HG02798 (cell line): ENCODE measurements around the gene PDYN.

Experiments used
- ATAC-seq: cut with Tn5 transposase; IDR thresholded peaks from one replicate; pipeline ENCODE4 v1.9.1; 2021; ENCODE audit warnings: mild to moderate bottlenecking; ENCODE audit not compliant: unreplicated experiment, poor library complexity

PDYN gene

DNA sequence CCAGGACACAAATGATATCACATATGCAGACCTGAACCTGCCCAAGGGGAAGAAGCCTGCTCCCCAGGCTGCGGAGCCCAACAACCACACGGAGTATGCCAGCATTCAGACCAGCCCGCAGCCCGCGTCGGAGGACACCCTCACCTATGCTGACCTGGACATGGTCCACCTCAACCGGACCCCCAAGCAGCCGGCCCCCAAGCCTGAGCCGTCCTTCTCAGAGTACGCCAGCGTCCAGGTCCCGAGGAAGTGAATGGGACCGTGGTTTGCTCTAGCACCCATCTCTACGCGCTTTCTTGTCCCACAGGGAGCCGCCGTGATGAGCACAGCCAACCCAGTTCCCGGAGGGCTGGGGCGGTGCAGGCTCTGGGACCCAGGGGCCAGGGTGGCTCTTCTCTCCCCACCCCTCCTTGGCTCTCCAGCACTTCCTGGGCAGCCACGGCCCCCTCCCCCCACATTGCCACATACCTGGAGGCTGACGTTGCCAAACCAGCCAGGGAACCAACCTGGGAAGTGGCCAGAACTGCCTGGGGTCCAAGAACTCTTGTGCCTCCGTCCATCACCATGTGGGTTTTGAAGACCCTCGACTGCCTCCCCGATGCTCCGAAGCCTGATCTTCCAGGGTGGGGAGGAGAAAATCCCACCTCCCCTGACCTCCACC lies 56.4 kb downstream of the PDYN start:
- no peak for ATAC-seq

DNA sequence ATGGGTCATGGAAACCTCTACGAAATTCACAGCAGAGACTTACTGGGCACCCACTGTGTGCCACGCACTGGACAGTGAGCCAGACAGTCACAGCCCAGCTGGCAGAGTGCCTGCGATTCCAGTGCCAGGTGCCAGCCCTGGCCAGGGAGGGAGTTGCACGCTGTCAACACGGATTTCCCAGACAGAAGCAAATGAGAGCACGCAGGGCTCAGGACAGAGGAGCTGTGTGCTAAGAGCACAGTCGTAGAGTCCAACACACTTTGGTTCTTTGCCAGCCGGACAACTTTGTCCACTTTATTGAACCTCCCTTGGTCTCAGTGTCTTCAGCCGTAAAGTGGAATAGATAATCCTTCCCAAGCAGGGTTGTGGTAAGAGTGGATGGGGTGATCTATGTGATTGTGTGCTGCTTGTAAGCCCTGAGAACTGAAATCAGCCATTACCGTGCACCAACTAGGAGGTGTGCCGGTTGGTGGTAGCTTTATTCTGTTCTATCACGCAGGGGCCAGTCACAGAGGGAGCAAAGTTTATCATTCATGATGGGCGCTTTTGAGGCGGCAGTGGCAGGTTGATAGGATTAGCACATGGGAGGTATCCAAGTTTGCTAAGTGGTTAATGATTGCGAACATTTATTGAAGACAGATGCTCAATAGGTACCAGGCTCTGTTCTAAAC lies 58.0 kb downstream of the PDYN start:
- ATAC-seq: no peak

DNA sequence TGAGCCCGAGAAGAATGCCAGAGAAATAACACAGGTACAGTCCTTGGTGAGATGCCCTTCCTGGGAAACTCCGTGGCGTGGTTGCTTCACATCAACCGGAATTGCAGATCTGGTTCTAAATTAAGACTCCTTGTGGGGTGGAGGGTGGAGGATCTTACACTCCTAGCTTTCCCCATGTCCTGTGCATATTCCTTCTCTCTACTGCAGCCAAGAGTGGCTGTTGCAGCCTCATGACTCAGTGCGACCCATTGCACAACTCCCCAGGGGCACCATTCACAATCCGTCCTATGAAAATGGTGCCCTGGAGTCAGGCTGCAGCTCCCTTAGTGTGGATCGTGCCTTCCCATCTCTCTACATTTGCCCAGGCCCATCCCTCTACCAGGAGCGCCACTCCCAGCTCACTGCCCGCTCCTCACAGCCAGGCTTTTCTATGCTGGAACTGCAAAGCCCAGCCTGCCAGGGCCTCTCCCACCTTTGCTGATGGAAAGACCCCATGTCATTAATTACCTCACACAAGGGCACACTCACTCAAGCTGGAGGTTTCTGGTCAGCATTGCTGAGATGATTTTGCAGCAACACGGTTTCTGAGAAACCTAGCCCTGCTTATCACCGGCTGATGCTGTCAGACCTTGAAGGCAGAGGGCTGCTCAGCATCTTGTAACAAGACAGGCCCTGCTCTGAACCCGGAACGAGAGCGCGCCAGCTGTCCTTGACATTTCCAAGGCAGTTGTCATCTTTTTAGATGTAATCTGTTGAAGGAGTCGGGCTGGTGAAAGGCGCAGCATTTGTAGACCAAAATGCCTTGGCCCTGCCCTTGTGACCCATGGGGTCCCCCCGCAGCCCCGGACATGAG lies 58.9 kb downstream of the PDYN start:
- no peak for ATAC-seq

DNA sequence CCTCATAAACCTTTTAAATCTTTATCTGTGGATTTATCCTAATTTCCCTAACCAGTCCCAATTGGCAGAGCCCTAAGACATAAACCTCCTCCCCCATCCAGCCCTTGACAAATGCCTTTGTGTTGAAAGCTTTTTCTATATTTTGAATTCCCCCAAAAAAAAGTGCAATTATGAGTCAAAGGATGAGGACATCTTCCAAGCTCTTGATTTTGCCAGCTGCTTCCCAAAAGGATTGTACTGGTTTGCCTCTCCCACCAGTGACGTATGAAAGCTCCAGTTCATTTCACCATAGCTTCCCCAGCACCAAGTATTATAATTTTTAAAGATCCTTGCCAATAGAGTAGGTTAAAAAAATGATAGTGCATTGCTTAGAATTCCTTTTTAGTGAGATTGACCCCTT lies 59.7 kb downstream of the PDYN start:
- no peak for ATAC-seq

DNA sequence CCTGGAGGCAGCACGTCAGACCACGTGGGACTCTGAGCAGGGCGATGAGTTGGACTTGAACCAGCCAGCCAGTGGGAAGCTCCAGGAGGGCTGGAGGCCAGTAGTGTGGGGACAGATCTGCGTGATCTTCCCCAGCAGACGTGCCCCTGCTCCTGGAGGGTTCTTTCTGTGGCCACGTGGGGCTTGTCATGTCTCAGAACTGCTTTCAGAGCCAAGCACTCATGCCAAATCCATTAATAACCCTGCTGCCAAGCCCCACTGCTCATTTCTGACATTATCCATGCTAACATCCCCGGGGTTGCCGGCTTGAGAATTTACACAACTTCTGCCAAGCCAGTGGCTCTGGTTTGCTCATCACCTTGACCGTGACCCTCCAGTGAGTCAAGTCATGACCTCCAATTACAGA lies 60.4 kb downstream of the PDYN start:
- ATAC-seq: no peak

- ATAC-seq: no peak
These were observed 60.9 kb downstream of the PDYN start for GRCh38 chr20:1932971-1933370.

- no peak for ATAC-seq
These were observed 62.0 kb downstream of the PDYN start for GRCh38 chr20:1931830-1932229.

GRCh38 chr20:1930165-1930564 lies 63.7 kb downstream of the PDYN start:
- ATAC-seq: no peak

DNA sequence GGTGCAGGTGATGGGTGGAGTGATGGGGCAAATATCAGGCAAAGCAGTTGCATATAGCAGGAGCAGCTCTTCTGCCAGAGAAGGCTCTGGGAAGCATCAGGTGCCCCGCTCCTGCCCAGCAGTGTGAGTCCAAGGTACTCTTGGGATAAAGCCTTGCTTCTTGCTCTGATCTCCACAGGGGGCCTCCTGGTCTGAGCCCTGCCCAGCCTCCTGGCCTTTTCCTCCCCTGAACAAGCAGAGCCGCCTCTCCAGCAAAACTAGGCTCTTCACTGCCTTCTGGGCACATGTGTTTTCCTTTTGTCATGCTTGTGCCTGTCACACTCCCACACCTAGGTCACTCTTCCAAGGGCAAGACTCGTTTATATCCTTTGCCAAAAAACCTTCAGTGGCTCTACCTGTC lies 64.4 kb downstream of the PDYN start:
- ATAC-seq: no peak

DNA sequence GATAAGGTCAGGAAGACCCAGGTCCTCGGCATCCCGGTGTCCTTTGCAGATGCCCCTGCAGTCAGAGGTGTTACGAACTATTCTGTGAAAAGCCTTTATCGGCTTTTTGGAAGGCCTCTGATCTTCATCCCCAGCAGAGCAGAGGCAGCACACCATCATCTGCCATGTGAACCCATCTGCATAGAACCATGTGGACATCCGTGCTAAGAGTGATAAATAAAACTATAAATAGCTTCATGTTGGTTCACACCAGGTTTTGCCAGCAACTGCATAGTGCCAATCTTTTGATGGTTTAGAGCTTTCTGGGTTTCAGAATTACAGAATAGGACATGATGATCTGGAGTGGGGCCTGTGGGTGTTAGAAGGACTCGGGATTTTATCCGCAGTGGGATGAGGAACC lies 65.1 kb downstream of the PDYN start:
- ATAC-seq: no peak
